ENCODE data around the gene IL20RB. TPM values are rescaled to one million over a fixed set of nuclear protein-coding genes. Genes with fewer than 3 reads are reported as not detected.
"Not testable (repeated sequence)": the region's sequence is repeated elsewhere in the genome, so short reads cannot be mapped to it uniquely, and the experiment has no call there.

Gene IL20RB
- total RNA-seq, 2 experiments from 2014 or later = 1.5 to 2.2 TPM

DNA sequence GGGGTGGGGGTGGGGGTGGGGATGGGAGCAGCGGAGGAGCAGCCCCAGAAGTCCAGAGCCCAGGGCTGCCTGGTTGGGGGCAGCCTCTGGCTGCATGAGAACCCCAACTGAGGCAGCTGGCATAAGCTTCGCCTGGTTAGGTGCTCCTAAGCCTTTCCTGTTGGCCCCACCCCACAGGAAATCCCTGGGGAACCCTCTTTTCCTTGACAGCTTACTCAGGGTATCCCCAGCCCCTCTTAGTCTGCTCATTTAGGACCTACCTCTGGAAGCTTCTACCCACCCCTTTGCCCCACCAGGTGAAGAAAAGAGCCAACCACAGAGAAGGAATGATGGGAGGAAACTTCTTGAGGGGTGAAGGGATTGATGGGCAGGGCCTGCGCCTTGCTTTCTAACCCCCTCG, 53.4 kb downstream of the IL20RB start:
- DNase-seq (no peak), ATAC-seq (ENCODE audit: poor library complexity) (no peak)
- Mint-ChIP-seq H3K4me3 (no peak overlapping the region), H3K4me1 (ENCODE audit: low read depth) (peaks cover 9% of the 10 kb centered on the region), H3K27ac (no peak overlapping the region), H3K27me3 (no peaks in the 10 kb centered on the region), H3K9me3 (no peaks in the 10 kb centered on the region), H3K36me3 (ENCODE audit: low read depth) (no peaks in the 10 kb centered on the region)
- POLR2A ChIA-PET = interaction anchor here (1.5 kb wide), 1 partner anchor 258 kb away, joined by 4 read pairs; no protein-coding TSS in a partner anchor
- Histone ChIP-seq H3K27me3 (ENCODE audit: control insufficient read depth in 1 of 2, insufficient read depth in 2 of 2, low read length in 2 of 2) (no peaks in the 10 kb centered on the region), H3K9me3 (ENCODE audit: control insufficient read depth in 1 of 2, insufficient read depth in 1 of 2, low read length in 2 of 2) (no peaks in the 10 kb centered on the region), H3K4me1 (ENCODE audit: insufficient read depth, low read length) (peaks cover 9% of the 10 kb centered on the region), H3K36me3 (ENCODE audit: insufficient read depth, low read length) (no peaks in the 10 kb centered on the region), H3K4me3 (ENCODE audit: low read length) (no peak overlapping the region), H3K27ac (ENCODE audit: low read depth in 1 of 2, low read length in 2 of 2) (no peak overlapping the region)
- intact Hi-C loops (cut with DNase I, micrococcal nuclease) = loop anchor here (5.0 to 10.0 kb wide), 4 partner anchors 149 to 754 kb away; partner anchors contain the start of gene NCK1 (in 2 of the 2)
- CTCF ChIA-PET = interaction anchor here (0.8 to 5.5 kb wide), 2 partner anchors 258 to 632 kb away, joined by 3 to 43 read pairs; partner anchors contain the start of gene STAG1
- TF ChIP-seq CTCF (IDR thresholded peaks at IDR 0.05) = no peak

- Histone ChIP-seq H3K9me3 (ENCODE audit: control insufficient read depth in 1 of 2, insufficient read depth in 1 of 2, low read length in 2 of 2) (no peaks in the 10 kb centered on the region), H3K27ac (ENCODE audit: low read depth in 1 of 2, low read length in 2 of 2) (no peak overlapping the region), H3K4me3 (ENCODE audit: low read length) (no peak overlapping the region), H3K4me1 (ENCODE audit: insufficient read depth, low read length) (peaks cover 9% of the 10 kb centered on the region), H3K36me3 (ENCODE audit: insufficient read depth, low read length) (no peaks in the 10 kb centered on the region), H3K27me3 (ENCODE audit: control insufficient read depth in 1 of 2, insufficient read depth in 2 of 2, low read length in 2 of 2) (no peaks in the 10 kb centered on the region)
- ATAC-seq (ENCODE audit: poor library complexity) (no peak), DNase-seq (no peak)
- no peak overlapping the region for H3K27ac Mint-ChIP-seq
- ChIA-PET CTCF (interaction anchor here (5.5 kb wide), 1 partner anchor 259 kb away, joined by 43 read pairs; the partner anchor contains the start of gene STAG1), POLR2A (interaction anchor here (1.5 kb wide), 1 partner anchor 259 kb away, joined by 4 read pairs; no protein-coding TSS in a partner anchor)
- no peak for TF ChIP-seq CTCF (IDR thresholded peaks at IDR 0.05)
- no peak overlapping the region for H3K4me3 Mint-ChIP-seq
- H3K27me3 Mint-ChIP-seq = no peaks in the 10 kb centered on the region
- peaks cover 9% of the 10 kb centered on the region for H3K4me1 Mint-ChIP-seq (ENCODE audit: low read depth)
- no peaks in the 10 kb centered on the region for H3K36me3 Mint-ChIP-seq (ENCODE audit: low read depth)
- no peaks in the 10 kb centered on the region for H3K9me3 Mint-ChIP-seq
- intact Hi-C loops (cut with DNase I, micrococcal nuclease) = loop anchor here (2.0 to 10.0 kb wide), 5 partner anchors 150 to 755 kb away; partner anchors contain the start of gene NCK1 (in 2 of the 2)
Measured at GRCh38 chr3:137012097-137012501, 54.3 kb downstream of the IL20RB start.

- peak; percentile 67 to 91 (median 82) for DNase-seq
- Mint-ChIP-seq H3K9me3 (no peaks in the 10 kb centered on the region), H3K27ac (no peak overlapping the region), H3K4me3 (peak overlapping the region; percentile 67), H3K4me1 (ENCODE audit: low read depth) (peaks cover 9% of the 10 kb centered on the region), H3K36me3 (ENCODE audit: low read depth) (no peaks in the 10 kb centered on the region), H3K27me3 (no peaks in the 10 kb centered on the region)
- Histone ChIP-seq H3K9me3 (ENCODE audit: control insufficient read depth in 1 of 2, insufficient read depth in 1 of 2, low read length in 2 of 2) (no peaks in the 10 kb centered on the region), H3K36me3 (ENCODE audit: insufficient read depth, low read length) (no peaks in the 10 kb centered on the region), H3K4me3 (ENCODE audit: low read length) (peak overlapping the region; percentile 42), H3K27me3 (ENCODE audit: control insufficient read depth in 1 of 2, insufficient read depth in 2 of 2, low read length in 2 of 2) (no peaks in the 10 kb centered on the region), H3K27ac (ENCODE audit: low read depth in 1 of 2, low read length in 2 of 2) (no peak overlapping the region), H3K4me1 (ENCODE audit: insufficient read depth, low read length) (peaks cover 9% of the 10 kb centered on the region)
- peak; percentile 89 for ATAC-seq (ENCODE audit: poor library complexity)
- ChIA-PET POLR2A (interaction anchor here (0.6 to 2.4 kb wide), 8 partner anchors 68 to 939 kb away, joined by 3 to 45 read pairs (median 4); partner anchors contain the start of genes NCK1 and STAG1), CTCF (interaction anchor here (0.6 to 5.5 kb wide), 30 partner anchors 9 to 943 kb away, joined by 3 to 43 read pairs (median 4); partner anchors contain the start of genes NCK1 and STAG1)
- intact Hi-C loops (cut with DNase I, micrococcal nuclease) = loop anchor here (1.0 to 10.0 kb wide), 9 partner anchors 152 to 939 kb away; partner anchors contain the start of genes NCK1 (in 2 of the 2) and STAG1 (in 1 of the 2)
- peak; percentile 87 for TF ChIP-seq CTCF (IDR thresholded peaks at IDR 0.05)
Measured at GRCh38 chr3:137013951-137014688, 56.3 kb downstream of the IL20RB start.

DNA sequence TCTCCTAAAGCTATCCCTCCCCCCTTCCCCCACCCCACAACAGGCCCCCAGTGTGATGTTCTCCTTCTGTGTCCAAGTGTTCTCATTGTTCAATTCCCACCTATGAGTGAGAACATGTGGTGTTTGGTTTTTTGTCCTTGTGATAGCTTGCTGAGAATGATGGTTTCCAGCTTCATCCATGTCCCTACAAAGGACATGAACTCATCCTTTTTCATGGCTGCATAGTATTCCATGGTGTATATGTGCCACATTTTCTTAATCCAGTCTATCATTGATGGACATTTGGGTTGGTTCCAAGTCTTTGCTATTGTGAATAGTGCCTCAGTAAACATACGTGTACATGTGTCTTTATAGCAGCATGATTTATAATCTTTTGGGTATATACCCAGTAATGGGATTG, 59.5 kb downstream of the IL20RB start:
- POLR2A ChIA-PET = interaction anchor here (1.0 kb wide), 1 partner anchor 265 kb away, joined by 3 read pairs; the partner anchor contains the start of gene STAG1
- ATAC-seq (ENCODE audit: poor library complexity); H3K27me3 Mint-ChIP-seq; H3K9me3 ChIP-seq (ENCODE audit: control insufficient read depth in 1 of 2, insufficient read depth in 1 of 2, low read length in 2 of 2); H3K36me3 ChIP-seq (ENCODE audit: insufficient read depth, low read length); H3K27ac ChIP-seq (ENCODE audit: low read depth in 1 of 2, low read length in 2 of 2); DNase-seq; H3K4me1 Mint-ChIP-seq (ENCODE audit: low read depth); H3K4me3 Mint-ChIP-seq; CTCF ChIA-PET; H3K27me3 ChIP-seq (ENCODE audit: control insufficient read depth in 1 of 2, insufficient read depth in 2 of 2, low read length in 2 of 2); H3K27ac Mint-ChIP-seq; H3K4me1 ChIP-seq (ENCODE audit: insufficient read depth, low read length); H3K9me3 Mint-ChIP-seq; H3K4me3 ChIP-seq (ENCODE audit: low read length); H3K36me3 Mint-ChIP-seq (ENCODE audit: low read depth): not testable (repeated sequence)
- intact Hi-C loops (cut with DNase I, micrococcal nuclease) = loop anchor here in 1 of 2 experiments (10.0 kb wide), 1 partner anchor 713 kb away; no protein-coding TSS in a partner anchor

Data from CD4-positive, alpha-beta T cell (primary cell).